KOPT-K1 (cell line): Measurements from ENCODE around the gene SWAP70.

Source experiments
- H3K27ac ChIP-seq: fragments of 200-600 bp; sonication (generic); 2 replicates; pipeline ENCODE4 v1.5.1; 2016; ENCODE audit warnings: antibody characterized with exemption, mild to moderate bottlenecking, low read depth, low read length; ENCODE audit not compliant: poor library complexity, severe bottlenecking
- H3K36me3 ChIP-seq: fragments of 200-600 bp; sonication (generic); 2 replicates; pipeline ENCODE4 v1.5.1; 2017; ENCODE audit warnings: antibody characterized with exemption, mild to moderate bottlenecking, low read length, moderate library complexity; ENCODE audit not compliant: insufficient read depth
- H3K9me3 ChIP-seq: fragments of 200-600 bp; sonication (generic); 2 replicates; pipeline ENCODE4 v1.5.1; 2017; ENCODE audit warnings: antibody characterized with exemption, low read length, mild to moderate bottlenecking; ENCODE audit not compliant: insufficient read depth, poor library complexity, severe bottlenecking

The SWAP70 gene

DNA sequence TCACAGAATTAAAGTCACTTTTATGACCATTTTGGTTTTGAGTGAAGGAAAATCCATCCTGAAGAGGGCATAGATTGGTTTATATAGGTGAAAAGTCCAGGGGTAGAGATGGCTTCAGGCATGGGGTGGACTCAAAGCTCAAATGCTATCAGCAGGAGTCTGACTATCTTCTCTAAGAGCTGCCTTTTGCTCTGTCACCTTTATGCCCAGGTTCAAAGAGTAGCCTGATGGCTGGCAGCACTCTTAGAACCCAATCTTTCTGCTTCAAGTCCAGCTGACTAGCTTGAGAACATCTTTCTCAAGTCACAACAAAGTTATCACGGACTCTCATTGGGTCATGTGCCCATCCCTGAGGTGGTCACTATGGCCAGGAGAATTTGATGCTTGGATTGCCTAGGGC, 27.2 kb upstream of the SWAP70 start:
- H3K27ac ChIP-seq, result no peak overlapping the region
- peaks cover 10% of the 10 kb centered on the region for H3K9me3 ChIP-seq
- H3K36me3 ChIP-seq, result no peaks in the 10 kb centered on the region

- peak overlapping the region; percentile 15 for H3K27ac ChIP-seq
- H3K36me3 ChIP-seq, result no peaks in the 10 kb centered on the region
- H3K9me3 ChIP-seq, result peaks cover under 1% of the 10 kb centered on the region
These were observed 24.8 kb upstream of the SWAP70 start for GRCh38 chr11:9639099-9639498.

GRCh38 chr11:9639985-9640384, 23.9 kb upstream of the SWAP70 start:
- no peaks in the 10 kb centered on the region for H3K36me3 ChIP-seq
- peak overlapping the region; percentile 15 for H3K27ac ChIP-seq
- no peaks in the 10 kb centered on the region for H3K9me3 ChIP-seq

GRCh38 chr11:9642894-9643293, 21.0 kb upstream of the SWAP70 start:
- H3K36me3 ChIP-seq, result no peaks in the 10 kb centered on the region
- H3K27ac ChIP-seq, result no peak overlapping the region
- H3K9me3 ChIP-seq, result no peaks in the 10 kb centered on the region

DNA sequence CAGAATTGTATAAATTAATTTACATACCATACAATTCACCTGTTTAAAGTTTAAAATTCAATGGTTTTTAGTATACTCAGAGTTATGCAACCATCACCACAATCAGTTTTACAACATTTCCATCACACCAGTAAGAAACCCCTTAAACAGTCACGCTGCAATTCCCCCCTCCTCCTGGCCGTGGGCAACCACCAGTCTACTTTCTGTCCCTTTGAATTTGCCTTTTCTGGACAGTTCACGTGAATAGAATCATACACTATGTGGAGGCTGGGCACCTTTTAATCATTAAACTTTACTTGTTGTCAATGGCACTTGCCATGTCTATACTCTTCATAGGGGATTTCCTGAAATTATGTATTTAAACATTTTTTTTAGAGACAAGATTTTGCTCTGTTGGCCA, 20.1 kb upstream of the SWAP70 start:
- H3K9me3 ChIP-seq, result no peaks in the 10 kb centered on the region
- no peak overlapping the region for H3K27ac ChIP-seq
- H3K36me3 ChIP-seq, result no peaks in the 10 kb centered on the region

DNA sequence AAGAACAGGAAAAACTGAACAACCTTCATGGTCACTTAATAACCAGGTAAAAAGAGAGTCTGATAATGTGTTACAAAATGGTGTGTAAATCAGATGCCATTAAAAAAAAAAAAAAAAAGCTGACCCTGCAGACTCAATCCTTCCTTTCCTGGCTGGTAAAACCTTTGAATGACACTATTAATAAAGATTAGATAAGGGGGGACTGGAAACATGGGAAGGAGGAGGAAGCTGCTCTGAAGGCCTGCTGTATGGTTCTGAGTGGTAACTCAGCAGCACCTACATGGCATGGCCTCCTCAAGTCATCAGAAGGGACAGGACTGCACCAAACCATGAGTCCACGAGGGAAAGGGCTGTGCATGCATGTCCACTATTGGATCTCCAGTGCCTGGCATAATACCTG, 18.0 kb upstream of the SWAP70 start:
- Histone ChIP-seq H3K9me3 (no peaks in the 10 kb centered on the region), H3K36me3 (no peaks in the 10 kb centered on the region), H3K27ac (no peak overlapping the region)

DNA sequence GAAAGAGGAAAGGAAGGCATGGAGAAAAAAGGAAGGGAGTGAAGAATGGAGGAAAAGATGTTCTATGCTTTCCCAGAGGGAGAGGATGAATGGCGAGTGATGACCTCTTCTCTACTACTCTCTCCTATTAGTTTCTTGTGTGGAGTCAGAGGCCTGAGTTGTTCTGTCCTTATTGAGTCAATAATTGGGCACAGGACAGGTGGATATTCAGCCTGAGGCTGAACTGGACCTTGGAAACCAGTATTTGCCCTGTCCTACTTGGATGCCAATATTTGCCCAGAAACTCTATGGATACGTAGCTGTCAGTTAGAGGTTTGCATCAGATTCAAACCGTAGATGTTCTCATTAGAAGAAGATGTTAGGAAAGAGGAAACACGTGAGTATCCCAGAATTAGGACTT, 17.6 kb upstream of the SWAP70 start:
- H3K27ac ChIP-seq, result no peak overlapping the region
- no peaks in the 10 kb centered on the region for H3K36me3 ChIP-seq
- no peaks in the 10 kb centered on the region for H3K9me3 ChIP-seq

- Histone ChIP-seq H3K9me3 (peaks cover 9% of the 10 kb centered on the region), H3K36me3 (no peaks in the 10 kb centered on the region), H3K27ac (no peak overlapping the region)
These were observed 12.4 kb upstream of the SWAP70 start for GRCh38 chr11:9651481-9651880.

DNA sequence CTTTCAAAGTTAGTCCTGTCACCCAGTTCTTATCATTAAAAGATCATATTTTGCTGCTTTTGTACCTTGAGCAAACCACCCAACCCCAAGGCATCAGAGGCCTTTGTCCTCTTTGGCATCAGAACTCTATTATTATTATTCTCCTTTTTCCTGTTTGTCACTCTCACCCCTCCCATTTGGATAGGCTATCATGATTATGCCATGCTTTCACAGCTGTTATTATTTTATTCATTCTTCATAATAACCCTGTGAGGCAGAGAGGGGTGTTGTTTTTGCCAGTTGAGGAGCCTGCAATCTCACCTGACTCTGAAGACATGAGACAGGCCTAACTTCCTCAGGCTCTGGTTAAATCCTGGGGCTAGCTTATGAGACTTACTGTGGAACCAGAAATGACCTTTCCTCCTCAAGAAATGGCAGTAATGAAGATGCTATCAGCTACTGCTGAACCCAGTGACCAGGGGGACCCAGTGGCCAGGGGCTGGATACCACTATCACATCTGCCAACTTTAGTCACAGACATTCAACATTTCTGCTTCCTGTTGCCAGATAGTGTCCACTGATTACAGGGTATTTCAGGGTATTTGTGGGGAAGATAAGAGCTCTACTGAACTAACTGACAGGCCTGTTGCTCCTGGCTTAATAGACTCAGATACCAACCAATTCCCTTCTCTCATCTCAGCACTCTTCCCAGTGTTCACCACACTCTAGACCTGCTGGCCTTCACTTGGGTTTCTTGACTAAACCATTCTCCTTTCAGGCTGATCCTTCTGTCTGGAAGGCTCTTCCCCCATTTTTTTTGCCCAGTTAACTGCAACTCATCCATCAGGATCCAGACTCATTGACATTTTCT, 11.8 kb upstream of the SWAP70 start:
- H3K36me3 ChIP-seq, result no peaks in the 10 kb centered on the region
- H3K27ac ChIP-seq, result no peak overlapping the region
- H3K9me3 ChIP-seq, result peaks cover 11% of the 10 kb centered on the region

DNA sequence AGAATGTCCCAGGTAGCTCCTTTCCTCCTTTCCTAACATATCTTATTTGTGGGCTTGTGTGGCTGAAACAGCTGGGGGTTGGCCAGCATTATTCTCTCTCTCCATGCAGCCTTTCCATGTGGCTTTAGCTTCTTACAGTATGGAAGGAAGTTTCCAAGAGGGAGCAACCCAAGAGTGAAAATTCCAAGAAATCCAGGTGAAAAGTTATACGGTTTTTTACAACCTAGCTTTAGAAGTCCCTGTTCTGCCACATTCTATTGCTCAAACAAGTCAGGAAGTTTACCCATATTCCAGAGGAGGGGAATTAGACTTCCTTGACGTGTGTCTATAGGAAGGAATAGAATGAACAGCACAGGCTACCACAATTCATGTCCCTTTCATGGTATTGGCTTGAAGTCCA, 10.0 kb upstream of the SWAP70 start:
- Histone ChIP-seq H3K36me3 (no peaks in the 10 kb centered on the region), H3K27ac (no peak overlapping the region), H3K9me3 (peaks cover 11% of the 10 kb centered on the region)

GRCh38 chr11:9656864-9657263, 7.0 kb upstream of the SWAP70 start:
- H3K27ac ChIP-seq, result no peak overlapping the region

GRCh38 chr11:9657531-9657930, 6.3 kb upstream of the SWAP70 start:
- Histone ChIP-seq H3K27ac (no peak overlapping the region), H3K9me3 (peaks cover 11% of the 10 kb centered on the region), H3K36me3 (no peaks in the 10 kb centered on the region)

More at GRCh38 chr11:9656864-9657263, 7.0 kb upstream of the SWAP70 start:
- Histone ChIP-seq H3K9me3 (peaks cover 11% of the 10 kb centered on the region), H3K36me3 (no peaks in the 10 kb centered on the region)

GRCh38 chr11:9660886-9661285, 3.0 kb upstream of the SWAP70 start:
- Histone ChIP-seq H3K27ac (no peak overlapping the region), H3K36me3 (no peaks in the 10 kb centered on the region)

GRCh38 chr11:9662273-9662672, 1.6 kb upstream of the SWAP70 start:
- H3K9me3 ChIP-seq, result peaks cover 10% of the 10 kb centered on the region
- no peak overlapping the region for H3K27ac ChIP-seq
- no peaks in the 10 kb centered on the region for H3K36me3 ChIP-seq

More at GRCh38 chr11:9660886-9661285, 3.0 kb upstream of the SWAP70 start:
- H3K9me3 ChIP-seq, result peaks cover 14% of the 10 kb centered on the region

GRCh38 chr11:9664276-9665171, 647 bp downstream of the SWAP70 start:
- Histone ChIP-seq H3K36me3 (no peaks in the 10 kb centered on the region), H3K9me3 (peaks cover 10% of the 10 kb centered on the region), H3K27ac (peak overlapping the region; percentile 58)
